ENCODE results near the gene NID2. TPM values are rescaled to one million over a fixed set of nuclear protein-coding genes. Genes with fewer than 3 reads are reported as not detected.

NID2 gene
- total and polyA plus RNA-seq, 10 of the 15 experiments (the other 5 are each of a cell fraction or from before 2014, with no cell fraction given): 0.04 to 0.49 (median 0.23) TPM; not detected in 3

DNA sequence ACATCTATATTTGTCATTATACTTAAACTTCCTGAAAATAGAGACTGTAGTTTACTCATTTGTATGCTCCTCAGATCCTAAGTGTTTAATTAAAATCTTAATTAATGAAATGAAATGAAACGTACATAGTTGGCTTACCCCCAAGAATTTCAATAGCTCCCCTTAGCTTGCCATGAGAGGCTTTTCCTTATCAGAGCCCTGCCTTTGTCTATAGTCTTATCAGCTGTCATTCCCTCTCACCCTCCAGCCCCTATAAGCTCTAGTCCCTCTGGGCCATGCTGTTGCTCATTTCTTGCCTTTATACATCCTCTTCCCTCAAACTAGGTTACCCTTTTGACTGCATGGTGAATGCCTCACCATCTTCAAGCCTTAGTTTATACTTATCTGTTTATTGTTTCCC is 80.6 kb downstream of the NID2 start:
- ChIA-PET RAD21 (ENCODE audit: unreplicated experiment) (interaction anchor here (0.5 to 1.0 kb wide), 2 partner anchors 9 to 33 kb away, joined by 3 to 5 read pairs; no protein-coding TSS in a partner anchor), CTCF (interaction anchor here (0.6 to 3.7 kb wide), 4 partner anchors 8 to 813 kb away, joined by 4 to 17 read pairs (median 6); no protein-coding TSS in a partner anchor), SMC1A (ENCODE audit: uncharacterized antibody, unreplicated experiment) (interaction anchor here (0.6 to 1.0 kb wide), 3 partner anchors 9 to 160 kb away, joined by 3 to 4 read pairs (median 4); partner anchors contain the start of gene GNG2), POLR2A (no interaction called here)
- no peaks in the 10 kb centered on the region for H3K27me3 ChIP-seq (replicated peaks in 1 of 2; ENCODE audit: control insufficient read depth in 2 of 2, insufficient read depth in 2 of 2, low read length in 1 of 2)
- H2AFZ ChIP-seq (ENCODE audit: control insufficient read depth, low read depth, low read length): peak overlapping the region; percentile 94
- no peak for TF ChIP-seq CHD4 (IDR thresholded peaks at IDR 0.05)
- TF ChIP-seq KAT2A (conservative IDR thresholded peaks at IDR 0.05; ENCODE audit: control insufficient read depth, low read depth, low read length): no peak
- TF ChIP-seq JUNB (IDR thresholded peaks at IDR 0.05): no peak
- TF ChIP-seq, protein P1, sequence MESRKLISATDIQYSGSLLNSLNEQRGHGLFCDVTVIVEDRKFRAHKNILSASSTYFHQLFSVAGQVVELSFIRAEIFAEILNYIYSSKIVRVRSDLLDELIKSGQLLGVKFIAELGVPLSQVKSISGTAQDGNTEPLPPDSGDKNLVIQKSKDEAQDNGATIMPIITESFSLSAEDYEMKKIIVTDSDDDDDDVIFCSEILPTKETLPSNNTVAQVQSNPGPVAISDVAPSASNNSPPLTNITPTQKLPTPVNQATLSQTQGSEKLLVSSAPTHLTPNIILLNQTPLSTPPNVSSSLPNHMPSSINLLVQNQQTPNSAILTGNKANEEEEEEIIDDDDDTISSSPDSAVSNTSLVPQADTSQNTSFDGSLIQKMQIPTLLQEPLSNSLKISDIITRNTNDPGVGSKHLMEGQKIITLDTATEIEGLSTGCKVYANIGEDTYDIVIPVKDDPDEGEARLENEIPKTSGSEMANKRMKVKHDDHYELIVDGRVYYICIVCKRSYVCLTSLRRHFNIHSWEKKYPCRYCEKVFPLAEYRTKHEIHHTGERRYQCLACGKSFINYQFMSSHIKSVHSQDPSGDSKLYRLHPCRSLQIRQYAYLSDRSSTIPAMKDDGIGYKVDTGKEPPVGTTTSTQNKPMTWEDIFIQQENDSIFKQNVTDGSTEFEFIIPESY (IDR thresholded peaks at IDR 0.05): no peak
- no peak for TF ChIP-seq NFYA (IDR thresholded peaks at IDR 0.05; ENCODE audit: borderline replicate concordance, low read depth, low read length)
- TF ChIP-seq EED (IDR thresholded peaks at IDR 0.05; ENCODE audit: low read depth): no peak
- TF ChIP-seq, protein P2, sequence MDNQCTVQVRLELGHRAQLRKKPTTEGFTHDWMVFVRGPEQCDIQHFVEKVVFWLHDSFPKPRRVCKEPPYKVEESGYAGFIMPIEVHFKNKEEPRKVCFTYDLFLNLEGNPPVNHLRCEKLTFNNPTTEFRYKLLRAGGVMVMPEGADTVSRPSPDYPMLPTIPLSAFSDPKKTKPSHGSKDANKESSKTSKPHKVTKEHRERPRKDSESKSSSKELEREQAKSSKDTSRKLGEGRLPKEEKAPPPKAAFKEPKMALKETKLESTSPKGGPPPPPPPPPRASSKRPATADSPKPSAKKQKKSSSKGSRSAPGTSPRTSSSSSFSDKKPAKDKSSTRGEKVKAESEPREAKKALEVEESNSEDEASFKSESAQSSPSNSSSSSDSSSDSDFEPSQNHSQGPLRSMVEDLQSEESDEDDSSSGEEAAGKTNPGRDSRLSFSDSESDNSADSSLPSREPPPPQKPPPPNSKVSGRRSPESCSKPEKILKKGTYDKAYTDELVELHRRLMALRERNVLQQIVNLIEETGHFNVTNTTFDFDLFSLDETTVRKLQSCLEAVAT (IDR thresholded peaks at IDR 0.05): no peak
- H3K9ac ChIP-seq (ENCODE audit: control insufficient read depth, insufficient read depth, low read length): no peak overlapping the region
- intact Hi-C loops (cut with micrococcal nuclease; ENCODE audit: unreplicated experiment): loop anchor here (10.0 kb wide), 1 partner anchor 333 kb away; the partner anchor contains the start of gene FRMD6
- WGBS (ENCODE audit: insufficient coverage, insufficient replicate concordance, low lambda C conversion rate, missing lambda C conversion rate): 33% methylated on average over 1 of the region's 1 CpG
- peaks cover 0 to 14% of the 10 kb centered on the region in 2 experiments; a peak in 2 of 4 replicates for H3K36me3 ChIP-seq (ENCODE audit: control insufficient read depth in 2 of 2, insufficient read depth in 2 of 2, low read length in 1 of 2)
- ATAC-seq (no peak), DNase-seq (ENCODE audit: low read depth, low spot score) (no peak), FAIRE-seq (no peak)
- peak overlapping the region; percentile 96; the same call in 1 of the 2 replicates for H3K4me2 ChIP-seq (ENCODE audit: control insufficient read depth, insufficient read depth)
- BruUV-seq (replicated peaks): no TSS peak
- no peaks in the 10 kb centered on the region for H4K20me1 ChIP-seq (ENCODE audit: control insufficient read depth, insufficient read depth)
- H3K4me1 ChIP-seq (ENCODE audit: control insufficient read depth, insufficient read depth, low read length): peaks cover 6% of the 10 kb centered on the region
- H3K27ac ChIP-seq (ENCODE audit: control insufficient read depth, insufficient read depth): no peak overlapping the region
- 0 out of 2 replicates have a peak overlapping the region, but pooled peaks have one; percentile 57 for H3K4me3 ChIP-seq
- in situ Hi-C loops (cut with MboI): no loop called here
- H3K9me3 ChIP-seq (replicated peaks; ENCODE audit: control insufficient read depth, insufficient read depth, low read length): peaks cover 3% of the 10 kb centered on the region; the same call in 2 of the 3 replicates
- peaks cover 34% of the 10 kb centered on the region for H3K79me2 ChIP-seq (ENCODE audit: control insufficient read depth, insufficient read depth, low read length)

Data from GM12878 (cell line).